Left lung (tissue), 10 donors: Measurements from ENCODE around the gene GTPBP4. TPM values are rescaled to one million over a fixed set of nuclear protein-coding genes. Genes with fewer than 3 reads are reported as not detected.

ENCODE experiments used
- ATAC-seq: fragments of 200-7000 bp; cut with Tn5 transposase; one replicate; pipeline ENCODE4 v1.9.1; 2020; ENCODE audit warnings: moderate library complexity
- DNase-seq, 4 donors: peaks; one replicate each; pipeline ENCODE4 v3.0.0-alpha.2; 2013 to 2020
- H3K27ac ChIP-seq, 2 donors: fragments of 200-600 bp; sonication (generic) in 1 of 2; one replicate each; pipeline versions ENCODE4 v1.5.0 to v1.8.0; 2020 to 2021
- H3K27me3 ChIP-seq, 2 donors: fragments of 200-600 bp; sonication (generic) in 1 of 2; one replicate each; pipeline versions ENCODE4 v1.5.0 to v1.8.0; 2020 to 2021
- H3K36me3 ChIP-seq, 2 donors: fragments of 200-600 bp; sonication (generic) in 1 of 2; one replicate each; pipeline versions ENCODE4 v1.5.0 to v1.8.0; 2020 to 2021
- H3K4me1 ChIP-seq, 2 donors: fragments of 200-600 bp; one replicate each; pipeline ENCODE4 v1.8.0; 2021
- H3K4me3 ChIP-seq, 2 donors: fragments of 200-600 bp; sonication (generic) in 1 of 2; one replicate each; pipeline versions ENCODE4 v1.5.0 to v1.8.0; 2020 to 2021; ENCODE audit warnings: mild to moderate bottlenecking in 1 of 2
- H3K9me3 ChIP-seq, 2 donors: fragments of 200-600 bp; sonication (generic) in 1 of 2; one replicate each; pipeline versions ENCODE4 v1.5.0 to v1.8.0; 2020 to 2021
- intact Hi-C, 2 donors: fragments of 100-400 bp; cut with DNase I; formaldehyde crosslinking; loops; one replicate each; pipeline versions ENCODE4 v1.11.2 to v1.14.2; 2022
- polyA plus RNA-seq, 6 donors: library from polyadenylated mRNA; unstranded; fragments of 120-200 nt; gene quantifications; one replicate each; pipeline ENCODE4 v1.2.1, GENCODE V29; 2013; ENCODE audit not compliant: insufficient read length in 6 of 6
- total RNA-seq, 2 donors: library from RNA; stranded (reverse); fragmentation: NEBNext Ultra II Directional; extraction: Animal tissue kit (Norgen Biotek cat#: 25700); gene quantifications; one replicate each; pipeline ENCODE4 v1.2.1, GENCODE V29; 2021
- TF ChIP-seq, protein P1 (sequence below), 2 donors: fragments of 200-600 bp; sonication (generic) in 1 of 2; IDR thresholded peaks; one replicate each; pipeline versions ENCODE4 v1.5.0 to v1.8.0; 2021; ENCODE audit warnings: antibody characterized with exemption in 2 of 2
- donor health status: DM: no; HTN: yes; CAD: no.
- donor health status: DM: no; HTN: no; CAD: no.

GTPBP4 gene
- total and polyA plus RNA-seq, 8 donors, result 33.2 to 62.7 (median 50.5) TPM

DNA sequence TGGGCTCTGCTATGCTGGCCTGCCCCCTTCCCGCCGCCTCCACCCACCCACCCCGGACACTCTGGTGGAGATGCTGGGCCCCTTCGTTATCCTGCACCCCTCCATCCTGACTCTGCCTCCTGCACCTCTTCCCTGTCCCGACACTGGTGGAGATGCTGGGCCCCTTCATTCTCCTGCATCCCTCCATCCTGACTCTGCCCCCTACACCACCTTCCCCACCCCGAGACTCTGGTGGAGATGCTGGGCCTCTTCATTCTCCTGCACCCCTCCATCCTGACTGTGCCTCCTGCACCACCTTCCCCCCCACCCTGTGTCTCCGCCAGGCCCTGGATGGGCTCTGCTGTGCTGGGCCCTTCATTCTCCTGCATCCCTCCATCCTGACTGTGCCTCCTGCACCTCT is 22.5 kb downstream of the GTPBP4 start:
- H3K4me3 ChIP-seq, result no peak overlapping the region
- no peak overlapping the region for H3K27ac ChIP-seq
- H3K9me3 ChIP-seq, result no peaks in the 10 kb centered on the region
- TF ChIP-seq, protein P1, sequence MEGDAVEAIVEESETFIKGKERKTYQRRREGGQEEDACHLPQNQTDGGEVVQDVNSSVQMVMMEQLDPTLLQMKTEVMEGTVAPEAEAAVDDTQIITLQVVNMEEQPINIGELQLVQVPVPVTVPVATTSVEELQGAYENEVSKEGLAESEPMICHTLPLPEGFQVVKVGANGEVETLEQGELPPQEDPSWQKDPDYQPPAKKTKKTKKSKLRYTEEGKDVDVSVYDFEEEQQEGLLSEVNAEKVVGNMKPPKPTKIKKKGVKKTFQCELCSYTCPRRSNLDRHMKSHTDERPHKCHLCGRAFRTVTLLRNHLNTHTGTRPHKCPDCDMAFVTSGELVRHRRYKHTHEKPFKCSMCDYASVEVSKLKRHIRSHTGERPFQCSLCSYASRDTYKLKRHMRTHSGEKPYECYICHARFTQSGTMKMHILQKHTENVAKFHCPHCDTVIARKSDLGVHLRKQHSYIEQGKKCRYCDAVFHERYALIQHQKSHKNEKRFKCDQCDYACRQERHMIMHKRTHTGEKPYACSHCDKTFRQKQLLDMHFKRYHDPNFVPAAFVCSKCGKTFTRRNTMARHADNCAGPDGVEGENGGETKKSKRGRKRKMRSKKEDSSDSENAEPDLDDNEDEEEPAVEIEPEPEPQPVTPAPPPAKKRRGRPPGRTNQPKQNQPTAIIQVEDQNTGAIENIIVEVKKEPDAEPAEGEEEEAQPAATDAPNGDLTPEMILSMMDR (IDR thresholded peaks at IDR 0.05), result no peak
- no peak for ATAC-seq
- H3K27me3 ChIP-seq, result no peaks in the 10 kb centered on the region
- intact Hi-C loops, result no loop called here
- H3K36me3 ChIP-seq, result peaks cover 0 to 96% of the 10 kb centered on the region in 2 donors
- H3K4me1 ChIP-seq, result no peaks in the 10 kb centered on the region
- no peak for DNase-seq

DNA sequence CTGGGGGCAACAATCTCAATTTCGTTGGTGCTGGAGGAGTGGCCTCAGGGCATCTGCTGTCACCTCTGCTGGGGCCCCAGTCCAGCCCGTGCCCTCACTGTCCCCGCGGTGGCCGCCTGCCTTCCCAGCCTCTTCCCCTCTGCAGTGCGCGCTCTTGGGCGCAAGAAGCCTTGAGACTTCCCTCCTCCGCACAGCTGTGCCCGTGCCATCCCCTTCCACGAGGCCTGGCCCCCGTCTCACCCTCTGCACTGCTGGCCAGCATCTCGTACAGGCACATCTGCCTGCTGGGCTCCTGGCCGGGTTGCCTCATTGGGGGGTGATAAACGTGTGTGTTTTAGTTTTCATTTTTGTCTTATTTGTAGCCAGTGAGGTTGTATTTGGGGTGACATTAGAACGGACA is 23.5 kb downstream of the GTPBP4 start:
- Histone ChIP-seq H3K4me1 (no peaks in the 10 kb centered on the region), H3K9me3 (no peaks in the 10 kb centered on the region), H3K27ac (no peak overlapping the region), H3K27me3 (no peaks in the 10 kb centered on the region), H3K36me3 (peaks cover 0 to 96% of the 10 kb centered on the region in 2 donors), H3K4me3 (no peak overlapping the region)
- intact Hi-C loops, result no loop called here
- DNase-seq, result no peak
- TF ChIP-seq, protein P1 (IDR thresholded peaks at IDR 0.05), result no peak
- no peak for ATAC-seq

DNA sequence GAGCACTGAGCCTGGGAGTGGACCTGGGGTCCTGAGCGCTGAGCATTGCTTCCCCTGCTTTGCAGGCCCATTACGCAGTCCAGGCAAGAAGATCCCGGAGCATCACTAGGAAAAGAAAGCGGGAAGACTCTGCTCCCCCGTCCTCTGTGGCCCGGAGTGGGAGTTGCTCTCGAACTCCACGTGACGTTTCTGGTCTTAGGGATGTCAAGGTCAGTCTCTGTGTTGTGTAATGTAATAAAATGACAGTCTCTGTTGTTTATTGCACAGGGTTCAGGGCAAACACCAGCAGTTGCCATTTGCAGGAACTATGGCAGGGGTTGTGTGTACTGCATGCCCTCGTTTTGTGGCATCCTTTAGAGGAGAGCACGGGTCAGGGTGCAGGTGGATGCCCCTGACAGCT is 27.5 kb downstream of the GTPBP4 start:
- TF ChIP-seq, protein P1 (IDR thresholded peaks at IDR 0.05), result no peak
- Histone ChIP-seq H3K4me1 (no peaks in the 10 kb centered on the region), H3K27ac (no peak overlapping the region), H3K27me3 (no peaks in the 10 kb centered on the region), H3K4me3 (no peak overlapping the region), H3K9me3 (no peaks in the 10 kb centered on the region), H3K36me3 (peaks cover 0 to 94% of the 10 kb centered on the region in 2 donors)
- ATAC-seq, result no peak
- intact Hi-C loops, result no loop called here
- DNase-seq, result no peak

DNA sequence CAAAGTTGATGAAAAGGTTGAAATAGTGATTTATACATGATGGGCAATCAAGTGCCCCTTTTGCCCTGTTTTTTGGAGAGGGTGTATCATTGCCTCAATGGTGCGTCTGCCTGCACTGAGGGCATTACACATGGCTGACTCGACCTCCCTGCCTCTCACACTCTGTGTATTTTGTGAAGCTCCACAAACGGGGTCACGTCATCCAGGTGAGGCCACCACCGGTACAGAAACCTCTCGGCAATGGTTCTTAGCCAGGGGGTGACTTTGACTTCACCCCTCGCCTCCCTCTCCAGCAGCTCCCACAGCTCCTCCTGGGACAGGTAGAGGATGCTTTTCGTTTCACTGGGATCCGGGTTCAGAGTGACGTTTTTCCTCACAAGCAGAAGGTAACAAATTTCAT is 31.1 kb downstream of the GTPBP4 start:
- Histone ChIP-seq H3K36me3 (peaks cover 0 to 57% of the 10 kb centered on the region in 2 donors), H3K4me1 (no peaks in the 10 kb centered on the region), H3K4me3 (no peak overlapping the region), H3K27ac (no peak overlapping the region), H3K27me3 (no peaks in the 10 kb centered on the region), H3K9me3 (no peaks in the 10 kb centered on the region)
- TF ChIP-seq, protein P1 (IDR thresholded peaks at IDR 0.05), result no peak
- DNase-seq, result no peak
- no peak for ATAC-seq
- intact Hi-C loops, result no loop called here

DNA sequence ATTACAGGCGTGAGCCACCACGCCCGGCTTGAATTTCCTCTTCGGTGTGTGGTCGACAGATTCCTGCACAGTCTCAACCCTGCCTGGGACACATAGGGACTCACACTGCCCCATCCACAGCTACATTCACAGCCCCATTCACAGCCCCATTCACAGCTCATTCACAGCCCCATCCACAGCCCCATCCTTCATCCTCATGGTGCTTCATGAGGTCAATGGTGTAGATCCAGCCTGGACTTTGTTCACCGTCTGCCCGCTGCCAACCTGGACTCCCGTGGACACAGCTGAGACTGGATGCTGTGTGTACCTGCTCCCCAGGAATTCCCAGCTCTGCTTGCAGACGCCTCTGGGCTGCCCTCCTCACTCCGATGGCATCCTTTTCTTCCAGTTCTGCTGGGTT is 32.2 kb downstream of the GTPBP4 start:
- no peak for ATAC-seq
- H3K27me3 ChIP-seq, result no peaks in the 10 kb centered on the region
- peaks cover 0 to 49% of the 10 kb centered on the region in 2 donors for H3K36me3 ChIP-seq
- H3K4me3 ChIP-seq, result no peak overlapping the region
- H3K27ac ChIP-seq, result no peak overlapping the region
- no peaks in the 10 kb centered on the region for H3K4me1 ChIP-seq
- TF ChIP-seq, protein P1 (IDR thresholded peaks at IDR 0.05), result no peak
- H3K9me3 ChIP-seq, result no peaks in the 10 kb centered on the region
- intact Hi-C loops, result no loop called here
- DNase-seq, result no peak
